Activated naive CD8-positive, alpha-beta T cell treated with anti-CD3 and anti-CD28 coated beads, Interleukin-2, amount 10 ng/mL, durations not matched to agents 7 days and 5 days (primary cell): ENCODE measurements around the gene SPATA7. TPM values are rescaled to one million over a fixed set of nuclear protein-coding genes. Genes with fewer than 3 reads are reported as not detected.
"Not testable (repeated sequence)": the region's sequence is repeated elsewhere in the genome, so short reads cannot be mapped to it uniquely, and the experiment has no call there.

ENCODE experiments used
- ATAC-seq: fragments of 150-1000 bp; cut with Tn5 transposase; one replicate; pipeline ENCODE4 v1.10.0; 2021; ENCODE audit warnings: low read depth, moderate library complexity
- POLR2A ChIA-PET: fragments of 350-600 bp; sonication (Branson Sonifier 250); formaldehyde crosslinking; loops from one replicate; lab custom pipeline; 2021; ENCODE audit warnings: antibody characterized with exemption; lab: Charles Lee
- DNase-seq: peaks from one replicate; pipeline ENCODE4 v3.0.0; 2021
- H3K27ac Mint-ChIP-seq: one replicate; pipeline ENCODE4 v1.8.0; 2022; ENCODE audit warnings: mild to moderate bottlenecking, mixed read lengths
- H3K27me3 Mint-ChIP-seq: one replicate; pipeline ENCODE4 v1.8.0; 2022; ENCODE audit warnings: mild to moderate bottlenecking, moderate library complexity, mixed read lengths
- H3K36me3 Mint-ChIP-seq: one replicate; pipeline ENCODE4 v1.8.0; 2021; ENCODE audit warnings: mild to moderate bottlenecking, mixed read lengths
- H3K4me1 Mint-ChIP-seq: one replicate; pipeline ENCODE4 v1.8.0; 2021; ENCODE audit warnings: mixed read lengths
- H3K4me3 Mint-ChIP-seq: one replicate; pipeline ENCODE4 v1.8.0; 2022; ENCODE audit warnings: mild to moderate bottlenecking, moderate library complexity, mixed read lengths
- H3K9me3 Mint-ChIP-seq: one replicate; pipeline ENCODE4 v1.8.0; 2021; ENCODE audit warnings: mixed read lengths
- total RNA-seq, 2 experiments: library from RNA; stranded (reverse); gene quantifications; one replicate each; pipeline ENCODE4 v1.2.3, GENCODE V29; 2021

The SPATA7 gene
- total RNA-seq, 2 experiments from 2014 or later: 2.9 to 3.3 TPM

- no peaks in the 10 kb centered on the region for H3K36me3 Mint-ChIP-seq
- POLR2A ChIA-PET: no interaction called here
- DNase-seq (no peak), ATAC-seq (no peak)
- H3K27ac Mint-ChIP-seq: no peak overlapping the region
- peaks cover 28% of the 10 kb centered on the region for H3K27me3 Mint-ChIP-seq
- no peak overlapping the region for H3K4me3 Mint-ChIP-seq
- peaks cover 8% of the 10 kb centered on the region for H3K4me1 Mint-ChIP-seq
- H3K9me3 Mint-ChIP-seq: peaks cover 1% of the 10 kb centered on the region
Observed at GRCh38 chr14:88380405-88380804, 5.1 kb upstream of the SPATA7 start.

- H3K36me3 Mint-ChIP-seq, POLR2A ChIA-PET, H3K4me3 Mint-ChIP-seq, H3K9me3 Mint-ChIP-seq, H3K27ac Mint-ChIP-seq, ATAC-seq, DNase-seq: not testable (repeated sequence)
- H3K4me1 Mint-ChIP-seq: peaks cover 11% of the 10 kb centered on the region
- H3K27me3 Mint-ChIP-seq: peaks cover 27% of the 10 kb centered on the region
Observed at GRCh38 chr14:88381634-88382033, 3.8 kb upstream of the SPATA7 start.

- ATAC-seq: no peak
- Mint-ChIP-seq H3K4me1 (peaks cover 11% of the 10 kb centered on the region), H3K27me3 (peaks cover 13% of the 10 kb centered on the region), H3K36me3 (no peaks in the 10 kb centered on the region), H3K4me3 (peak overlapping the region; percentile 90), H3K9me3 (no peaks in the 10 kb centered on the region), H3K27ac (peak overlapping the region; percentile 87)
- POLR2A ChIA-PET: no interaction called here
- no peak for DNase-seq
Observed at GRCh38 chr14:88384718-88385117, 739 bp upstream of the SPATA7 start.

- peak overlapping the region; percentile 51 for H3K27ac Mint-ChIP-seq
- peaks cover 13% of the 10 kb centered on the region for H3K27me3 Mint-ChIP-seq
- ATAC-seq (no peak), DNase-seq (no peak)
- POLR2A ChIA-PET: no interaction called here
- peaks cover 11% of the 10 kb centered on the region for H3K4me1 Mint-ChIP-seq
- no peaks in the 10 kb centered on the region for H3K36me3 Mint-ChIP-seq
- H3K9me3 Mint-ChIP-seq: no peaks in the 10 kb centered on the region
- H3K4me3 Mint-ChIP-seq: peak overlapping the region; percentile 90
Observed at GRCh38 chr14:88386256-88386794, 868 bp downstream of the SPATA7 start.

- no peaks in the 10 kb centered on the region for H3K36me3 Mint-ChIP-seq
- no peak for DNase-seq
- POLR2A ChIA-PET: no interaction called here
- H3K4me3 Mint-ChIP-seq: no peak overlapping the region
- no peak overlapping the region for H3K27ac Mint-ChIP-seq
- ATAC-seq: no peak
- peaks cover 2% of the 10 kb centered on the region for H3K27me3 Mint-ChIP-seq
- peaks cover 7% of the 10 kb centered on the region for H3K4me1 Mint-ChIP-seq
- no peaks in the 10 kb centered on the region for H3K9me3 Mint-ChIP-seq
Observed at GRCh38 chr14:88388741-88389282, 3.4 kb downstream of the SPATA7 start.

- H3K9me3 Mint-ChIP-seq: no peaks in the 10 kb centered on the region
- no peak overlapping the region for H3K4me3 Mint-ChIP-seq
- POLR2A ChIA-PET: no interaction called here
- peaks cover 1% of the 10 kb centered on the region for H3K27me3 Mint-ChIP-seq
- no peak overlapping the region for H3K27ac Mint-ChIP-seq
- H3K4me1 Mint-ChIP-seq: no peaks in the 10 kb centered on the region
- DNase-seq (no peak), ATAC-seq (no peak)
- H3K36me3 Mint-ChIP-seq: peaks cover 6% of the 10 kb centered on the region
Observed at GRCh38 chr14:88392609-88393008, 7.2 kb downstream of the SPATA7 start.

- Mint-ChIP-seq H3K4me1 (no peaks in the 10 kb centered on the region), H3K27ac (no peak overlapping the region), H3K4me3 (no peak overlapping the region), H3K27me3 (no peaks in the 10 kb centered on the region), H3K9me3 (peaks cover 17% of the 10 kb centered on the region), H3K36me3 (peaks cover 16% of the 10 kb centered on the region)
- POLR2A ChIA-PET: no interaction called here
- DNase-seq (no peak), ATAC-seq (no peak)
Observed at GRCh38 chr14:88411039-88411438, 25.6 kb downstream of the SPATA7 start.

- Mint-ChIP-seq H3K36me3 (peaks cover 21% of the 10 kb centered on the region), H3K27ac (no peak overlapping the region), H3K9me3 (peaks cover 19% of the 10 kb centered on the region)
Observed at GRCh38 chr14:88417594-88417993, 32.1 kb downstream of the SPATA7 start.

GRCh38 chr14:88420187-88420586 lies 34.7 kb downstream of the SPATA7 start:
- ATAC-seq: no peak
- H3K27me3 Mint-ChIP-seq: no peaks in the 10 kb centered on the region
- DNase-seq: no peak
- peaks cover 16% of the 10 kb centered on the region for H3K36me3 Mint-ChIP-seq
- no peaks in the 10 kb centered on the region for H3K4me1 Mint-ChIP-seq
- H3K9me3 Mint-ChIP-seq: peaks cover 12% of the 10 kb centered on the region
- no peak overlapping the region for H3K27ac Mint-ChIP-seq
- POLR2A ChIA-PET: no interaction called here
- no peak overlapping the region for H3K4me3 Mint-ChIP-seq

More at GRCh38 chr14:88417594-88417993, 32.1 kb downstream of the SPATA7 start:
- Mint-ChIP-seq H3K27me3 (no peaks in the 10 kb centered on the region), H3K4me1 (no peaks in the 10 kb centered on the region), H3K4me3 (no peak overlapping the region)
- ATAC-seq (no peak), DNase-seq (no peak)
- POLR2A ChIA-PET: no interaction called here

GRCh38 chr14:88421286-88421685 lies 35.8 kb downstream of the SPATA7 start:
- POLR2A ChIA-PET: no interaction called here
- Mint-ChIP-seq H3K4me1 (no peaks in the 10 kb centered on the region), H3K27me3 (no peaks in the 10 kb centered on the region), H3K4me3 (no peak overlapping the region), H3K36me3 (peaks cover 10% of the 10 kb centered on the region), H3K27ac (no peak overlapping the region), H3K9me3 (peaks cover 4% of the 10 kb centered on the region)
- ATAC-seq: no peak
- no peak for DNase-seq

GRCh38 chr14:88422047-88422446 lies 36.6 kb downstream of the SPATA7 start:
- ATAC-seq: no peak
- POLR2A ChIA-PET: no interaction called here
- H3K27me3 Mint-ChIP-seq: no peaks in the 10 kb centered on the region

GRCh38 chr14:88422919-88423650 lies 37.6 kb downstream of the SPATA7 start:
- Mint-ChIP-seq H3K9me3 (peaks cover under 1% of the 10 kb centered on the region), H3K27me3 (no peaks in the 10 kb centered on the region), H3K27ac (no peak overlapping the region), H3K36me3 (peaks cover under 1% of the 10 kb centered on the region), H3K4me1 (no peaks in the 10 kb centered on the region), H3K4me3 (no peak overlapping the region)
- POLR2A ChIA-PET: no interaction called here
- DNase-seq (no peak), ATAC-seq (no peak)

More at GRCh38 chr14:88422047-88422446, 36.6 kb downstream of the SPATA7 start:
- Mint-ChIP-seq H3K36me3 (peaks cover 10% of the 10 kb centered on the region), H3K4me3 (no peak overlapping the region), H3K9me3 (peaks cover 4% of the 10 kb centered on the region), H3K27ac (no peak overlapping the region), H3K4me1 (no peaks in the 10 kb centered on the region)
- DNase-seq: no peak

- no peak for DNase-seq
- Mint-ChIP-seq H3K4me3 (no peak overlapping the region), H3K27ac (no peak overlapping the region), H3K27me3 (no peaks in the 10 kb centered on the region), H3K4me1 (no peaks in the 10 kb centered on the region), H3K9me3 (no peaks in the 10 kb centered on the region), H3K36me3 (no peaks in the 10 kb centered on the region)
- ATAC-seq: no peak
- POLR2A ChIA-PET: no interaction called here
Observed at GRCh38 chr14:88424573-88424972, 39.1 kb downstream of the SPATA7 start.

- ATAC-seq (no peak), DNase-seq (no peak)
- no peaks in the 10 kb centered on the region for H3K4me1 Mint-ChIP-seq
- H3K9me3 Mint-ChIP-seq: no peaks in the 10 kb centered on the region
- no peak overlapping the region for H3K4me3 Mint-ChIP-seq
- H3K27me3 Mint-ChIP-seq: no peaks in the 10 kb centered on the region
- no peaks in the 10 kb centered on the region for H3K36me3 Mint-ChIP-seq
- POLR2A ChIA-PET: no interaction called here
- no peak overlapping the region for H3K27ac Mint-ChIP-seq
Observed at GRCh38 chr14:88426271-88426670, 40.8 kb downstream of the SPATA7 start.
